Gastroesophageal sphincter (tissue), 4 donors: ENCODE measurements around the gene RPAP3. TPM values are rescaled to one million over a fixed set of nuclear protein-coding genes. Genes with fewer than 3 reads are reported as not detected.
"Not testable (repeated sequence)": the region's sequence is repeated elsewhere in the genome, so short reads cannot be mapped to it uniquely, and the experiment has no call there.

ENCODE experiments used
- ATAC-seq: fragments of 150-250 bp; one replicate; pipeline ENCODE4 v1.9.1; 2016; ENCODE audit warnings: mild to moderate bottlenecking, moderate library complexity
- H3K27ac ChIP-seq, 4 donors: fragments of 200-600 bp; sonication (generic) in 3 of 4; 1 replicate in 3 of 4; 2 replicates in 1 of 4; pipeline ENCODE4 v1.5.1; 2016 to 2019
- H3K27me3 ChIP-seq: fragments of 200-600 bp; sonication (generic); one replicate; pipeline ENCODE4 v1.5.1; 2019
- H3K36me3 ChIP-seq, 2 donors: fragments of 200-600 bp; sonication (generic); one replicate each; pipeline ENCODE4 v1.5.1; 2019; ENCODE audit warnings: control low read depth in 1 of 2
- H3K4me1 ChIP-seq, 3 donors: fragments of 200-600 bp; sonication (generic); 1 replicate in 2 of 3; 2 replicates in 1 of 3; pipeline ENCODE4 v1.5.1; 2016 to 2019; ENCODE audit warnings: control low read depth in 2 of 3
- H3K4me3 ChIP-seq, 2 donors: fragments of 200-600 bp; sonication (generic); one replicate each; pipeline ENCODE4 v1.5.1; 2019; ENCODE audit warnings: mild to moderate bottlenecking in 1 of 2, moderate library complexity in 1 of 2
- H3K9me3 ChIP-seq, 3 donors: fragments of 200-600 bp; sonication (generic); one replicate each; pipeline ENCODE4 v1.5.1; 2017 to 2019; ENCODE audit warnings: control low read depth in 2 of 3
- EP300 ChIP-seq: sonication (generic); formaldehyde crosslinking; IDR thresholded peaks from one replicate; pipeline ENCODE4 v1.6.1; 2017; ENCODE audit warnings: antibody characterized with exemption, mild to moderate bottlenecking
- POLR2A ChIP-seq, 2 donors: fragments of 450-650 bp; IDR thresholded peaks; one replicate each; pipeline ENCODE4 v1.6.1; 2017; ENCODE audit warnings: antibody characterized with exemption in 2 of 2, mild to moderate bottlenecking in 2 of 2, moderate library complexity in 1 of 2
- POLR2AphosphoS5 ChIP-seq: sonication (generic); formaldehyde crosslinking; IDR thresholded peaks from one replicate; pipeline ENCODE4 v1.6.1; 2017; ENCODE audit warnings: antibody characterized with exemption
- WGBS, 2 donors: methylation state at CpG; one replicate each; pipeline ENCODE4 v1.1.5; 2018; ENCODE audit warnings: low coverage in 1 of 2; 5-methylcytosine and 5-hydroxymethylcytosine counted together
- total RNA-seq, 4 donors: library from RNA; depleted of rRNA; stranded (reverse); fragments of >200 nt; gene quantifications; one replicate each; pipeline ENCODE4 v1.1.0, GENCODE V29; 2016
- TF ChIP-seq, protein P1 (sequence below), 4 experiments: fragments of 200-600 bp in 2 of 4; fragments of 450-650 bp in 2 of 4; sonication (generic) in 1 of 4; IDR thresholded peaks; one replicate each; pipeline ENCODE4 v1.5.1; 2017 to 2019; ENCODE audit warnings: antibody characterized with exemption in 4 of 4, mild to moderate bottlenecking in 2 of 4, moderate library complexity in 2 of 4

Gene RPAP3
- total RNA-seq, 4 donors from 2014 or later, result 17.0 to 20.0 (median 18.8) TPM

DNA sequence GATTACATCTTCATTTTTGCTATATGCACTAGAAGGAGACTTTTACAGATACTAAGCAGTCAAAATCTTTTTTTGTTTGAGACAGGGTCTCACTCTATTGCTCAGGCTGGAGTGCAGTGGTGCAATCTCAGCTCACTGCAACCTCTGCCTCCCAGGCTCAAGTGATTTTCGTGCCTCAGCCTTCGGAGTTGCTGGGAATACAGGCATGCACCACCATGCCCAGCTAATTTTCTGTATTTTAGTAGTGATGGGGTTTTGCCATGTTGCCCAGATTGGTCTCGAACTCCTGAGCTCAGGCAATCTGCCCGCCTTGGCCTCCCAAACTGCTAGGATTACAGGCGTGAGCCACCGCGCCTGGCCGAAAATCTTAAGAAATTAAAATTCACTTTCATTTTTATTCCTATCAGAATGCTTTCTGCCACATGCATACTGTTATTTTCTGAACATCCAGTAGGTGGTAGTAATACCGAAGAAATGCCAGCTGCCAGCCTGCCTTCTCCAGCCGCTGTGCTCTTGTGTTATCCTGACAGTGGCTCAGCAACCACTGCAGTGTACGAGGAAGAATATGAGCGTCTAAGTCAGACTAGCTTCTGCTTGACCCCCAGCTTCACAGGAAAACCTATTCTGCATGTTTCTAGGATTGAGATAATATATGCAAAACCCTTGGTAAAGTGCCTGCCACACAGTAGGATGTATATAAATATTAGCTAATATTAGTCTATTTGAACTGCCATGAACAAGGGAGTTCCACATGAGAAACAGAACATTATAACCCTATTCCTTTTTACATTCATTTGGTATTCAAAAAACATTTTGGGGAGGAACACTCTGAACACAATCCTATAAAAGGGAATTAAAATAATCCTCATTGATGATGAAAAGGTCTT, 54.2 kb downstream of the RPAP3 start:
- WGBS, 2 donors, result 28 to 44% methylated on average over 7 to 11 of the region's 12 CpGs
- H3K27me3 ChIP-seq, result no peaks in the 10 kb centered on the region
- no peaks in the 10 kb centered on the region for H3K9me3 ChIP-seq
- ATAC-seq, result peak; percentile 80
- H3K4me1 ChIP-seq, result peaks cover 0 to 19% (median 0%) of the 10 kb centered on the region in 3 donors
- no peak overlapping the region for H3K4me3 ChIP-seq
- TF ChIP-seq, protein P1, sequence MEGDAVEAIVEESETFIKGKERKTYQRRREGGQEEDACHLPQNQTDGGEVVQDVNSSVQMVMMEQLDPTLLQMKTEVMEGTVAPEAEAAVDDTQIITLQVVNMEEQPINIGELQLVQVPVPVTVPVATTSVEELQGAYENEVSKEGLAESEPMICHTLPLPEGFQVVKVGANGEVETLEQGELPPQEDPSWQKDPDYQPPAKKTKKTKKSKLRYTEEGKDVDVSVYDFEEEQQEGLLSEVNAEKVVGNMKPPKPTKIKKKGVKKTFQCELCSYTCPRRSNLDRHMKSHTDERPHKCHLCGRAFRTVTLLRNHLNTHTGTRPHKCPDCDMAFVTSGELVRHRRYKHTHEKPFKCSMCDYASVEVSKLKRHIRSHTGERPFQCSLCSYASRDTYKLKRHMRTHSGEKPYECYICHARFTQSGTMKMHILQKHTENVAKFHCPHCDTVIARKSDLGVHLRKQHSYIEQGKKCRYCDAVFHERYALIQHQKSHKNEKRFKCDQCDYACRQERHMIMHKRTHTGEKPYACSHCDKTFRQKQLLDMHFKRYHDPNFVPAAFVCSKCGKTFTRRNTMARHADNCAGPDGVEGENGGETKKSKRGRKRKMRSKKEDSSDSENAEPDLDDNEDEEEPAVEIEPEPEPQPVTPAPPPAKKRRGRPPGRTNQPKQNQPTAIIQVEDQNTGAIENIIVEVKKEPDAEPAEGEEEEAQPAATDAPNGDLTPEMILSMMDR (IDR thresholded peaks at IDR 0.05), result peak; percentile 55 to 87 (median 85)
- TF ChIP-seq POLR2A (IDR thresholded peaks at IDR 0.05) (no peak), EP300 (no peak), POLR2AphosphoS5 (no peak)
- H3K36me3 ChIP-seq, result no peaks in the 10 kb centered on the region
- H3K27ac ChIP-seq, result peak overlapping the region in 1 of 4 donors; percentile 40

- Histone ChIP-seq H3K4me3 (no peak overlapping the region), H3K36me3 (no peaks in the 10 kb centered on the region), H3K4me1 (peaks cover 0 to 19% (median 0%) of the 10 kb centered on the region in 3 donors), H3K9me3 (no peaks in the 10 kb centered on the region), H3K27ac (no peak overlapping the region), H3K27me3 (no peaks in the 10 kb centered on the region)
- no peak for ATAC-seq
- 38 to 45% methylated on average over 1 of the region's 1 CpG for WGBS, 2 donors
- TF ChIP-seq POLR2AphosphoS5 (no peak), POLR2A (IDR thresholded peaks at IDR 0.05) (no peak), EP300 (no peak)
- TF ChIP-seq, protein P1 (IDR thresholded peaks at IDR 0.05), result no peak
Measured at GRCh38 chr12:47650469-47650868, 55.4 kb downstream of the RPAP3 start.

- Histone ChIP-seq H3K4me1 (peaks cover 0 to 19% (median 0%) of the 10 kb centered on the region in 3 donors), H3K27ac (no peak overlapping the region), H3K4me3 (no peak overlapping the region), H3K9me3 (peaks cover 0 to 2% (median 0%) of the 10 kb centered on the region in 3 donors), H3K36me3 (no peaks in the 10 kb centered on the region), H3K27me3 (no peaks in the 10 kb centered on the region)
- TF ChIP-seq, protein P1 (IDR thresholded peaks at IDR 0.05), result no peak
- TF ChIP-seq POLR2A (IDR thresholded peaks at IDR 0.05) (no peak), EP300 (no peak), POLR2AphosphoS5 (no peak)
- no peak for ATAC-seq
- 53 to 71% methylated on average over 2 of the region's 2 CpGs for WGBS, 2 donors
Measured at GRCh38 chr12:47649381-47649780, 56.4 kb downstream of the RPAP3 start.

GRCh38 chr12:47648056-47648579, 57.7 kb downstream of the RPAP3 start:
- H3K9me3 ChIP-seq, result peaks cover 0 to 13% (median 0%) of the 10 kb centered on the region in 3 donors
- no peaks in the 10 kb centered on the region for H3K27me3 ChIP-seq
- peaks cover 0 to 4% of the 10 kb centered on the region in 2 donors for H3K36me3 ChIP-seq
- ATAC-seq, result no peak
- no peak overlapping the region for H3K27ac ChIP-seq
- H3K4me1 ChIP-seq, result peaks cover 0 to 19% (median 0%) of the 10 kb centered on the region in 3 donors
- 87 to 100% methylated on average over 1 to 2 of the region's 2 CpGs for WGBS, 2 donors
- H3K4me3 ChIP-seq, result no peak overlapping the region
- no peak for TF ChIP-seq EP300

DNA sequence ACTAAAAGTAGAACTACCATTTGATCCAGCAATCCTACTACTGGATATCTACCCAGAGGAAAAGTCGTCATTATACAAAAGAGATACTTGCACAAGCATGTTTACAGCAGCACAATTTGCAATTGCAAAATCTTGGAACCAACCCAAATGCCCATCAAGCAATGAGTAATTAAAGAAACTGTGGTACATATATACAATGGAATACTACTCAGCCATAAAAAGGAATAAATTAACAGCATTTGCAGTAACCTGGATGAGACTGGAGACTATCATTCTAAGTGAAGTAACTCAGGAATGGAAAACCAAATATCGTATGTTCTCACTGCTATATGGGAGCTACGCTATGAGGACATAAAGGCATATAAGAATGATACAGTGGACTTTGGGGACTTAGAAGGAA, 63.5 kb downstream of the RPAP3 start:
- not testable (repeated sequence) for ATAC-seq, H3K4me3 ChIP-seq, H3K27me3 ChIP-seq, H3K36me3 ChIP-seq, H3K4me1 ChIP-seq, H3K27ac ChIP-seq
- 94 to 98% methylated on average over 2 to 3 of the region's 3 CpGs for WGBS, 2 donors
- peaks cover 0 to 23% (median 0%) of the 10 kb centered on the region in 3 donors for H3K9me3 ChIP-seq
